Suprapubic skin (tissue), 4 donors: ENCODE measurements around the gene CDH13. TPM values are rescaled to one million over a fixed set of nuclear protein-coding genes. Genes with fewer than 3 reads are reported as not detected.

Experiments
- DNase-seq, 2 donors: peaks; one replicate each; pipeline ENCODE4 v3.0.0-alpha.2; 2019; ENCODE audit warnings: low spot score in 2 of 2
- H3K27ac ChIP-seq: fragments of 200-600 bp; sonication (generic); one replicate; pipeline ENCODE4 v1.5.1; 2019
- H3K27me3 ChIP-seq: fragments of 200-600 bp; sonication (generic); one replicate; pipeline ENCODE4 v1.5.1; 2019
- H3K36me3 ChIP-seq: fragments of 200-600 bp; sonication (generic); one replicate; pipeline ENCODE4 v1.5.1; 2019
- H3K4me1 ChIP-seq: fragments of 200-600 bp; sonication (generic); one replicate; pipeline ENCODE4 v1.5.1; 2019
- H3K4me3 ChIP-seq: fragments of 200-600 bp; sonication (generic); one replicate; pipeline ENCODE4 v1.5.1; 2019; ENCODE audit warnings: mild to moderate bottlenecking
- H3K9me3 ChIP-seq: fragments of 200-600 bp; sonication (generic); one replicate; pipeline ENCODE4 v1.5.1; 2019
- CTCF ChIP-seq, 2 donors: fragments of 200-600 bp in 1 of 2; fragments of 450-650 bp in 1 of 2; sonication (generic) in 1 of 2; IDR thresholded peaks; one replicate each; pipeline ENCODE4 v1.5.1; 2016 to 2019; ENCODE audit warnings: antibody characterized with exemption in 2 of 2, mild to moderate bottlenecking in 1 of 2, moderate library complexity in 1 of 2
- EP300 ChIP-seq: sonication (generic); formaldehyde crosslinking; IDR thresholded peaks from one replicate; pipeline ENCODE4 v1.6.1; 2017; ENCODE audit warnings: antibody characterized with exemption
- POLR2A ChIP-seq, 2 donors: fragments of 450-650 bp; IDR thresholded peaks; one replicate each; pipeline ENCODE4 v1.6.1; 2017; ENCODE audit warnings: antibody characterized with exemption in 2 of 2, mild to moderate bottlenecking in 2 of 2, moderate library complexity in 2 of 2
- POLR2AphosphoS5 ChIP-seq, 3 donors: sonication (generic); formaldehyde crosslinking; IDR thresholded peaks; one replicate each; pipeline ENCODE4 v1.6.1; 2017; ENCODE audit warnings: antibody characterized with exemption in 3 of 3
- WGBS: methylation state at CpG from one replicate; pipeline ENCODE4 v1.1.5; 2018; 5-methylcytosine and 5-hydroxymethylcytosine counted together
- total RNA-seq, 4 donors: library from RNA; depleted of rRNA; stranded (reverse); fragments of >200 nt; gene quantifications; one replicate each; pipeline ENCODE4 v1.1.0, GENCODE V29; 2016

Gene CDH13
- total RNA-seq, 4 donors from 2014 or later = 90.4 to 176 (median 139) TPM

GRCh38 chr16:83300326-83300725 lies 673.6 kb downstream of the CDH13 start:
- H3K27me3 ChIP-seq = no peaks in the 10 kb centered on the region

GRCh38 chr16:83301971-83302370 lies 675.2 kb downstream of the CDH13 start:
- Histone ChIP-seq H3K9me3 (no peaks in the 10 kb centered on the region), H3K27me3 (no peaks in the 10 kb centered on the region), H3K4me1 (no peaks in the 10 kb centered on the region), H3K4me3 (no peak overlapping the region), H3K27ac (no peak overlapping the region), H3K36me3 (no peaks in the 10 kb centered on the region)
- TF ChIP-seq POLR2AphosphoS5 (IDR thresholded peaks at IDR 0.05) = no peak
- no peak for DNase-seq
- WGBS = 70% methylated on average over 4 of the region's 4 CpGs

More at GRCh38 chr16:83300326-83300725, 673.6 kb downstream of the CDH13 start:
- H3K4me3 ChIP-seq = no peak overlapping the region
- no peaks in the 10 kb centered on the region for H3K36me3 ChIP-seq
- DNase-seq = no peak
- H3K27ac ChIP-seq = no peak overlapping the region
- no peaks in the 10 kb centered on the region for H3K9me3 ChIP-seq
- H3K4me1 ChIP-seq = no peaks in the 10 kb centered on the region
- TF ChIP-seq CTCF (IDR thresholded peaks at IDR 0.05) = no peak
- no peak for TF ChIP-seq POLR2AphosphoS5 (IDR thresholded peaks at IDR 0.05)
- no peak for TF ChIP-seq EP300
- WGBS = 46% methylated on average over 3 of the region's 3 CpGs

GRCh38 chr16:83302853-83303252 lies 676.1 kb downstream of the CDH13 start:
- no peaks in the 10 kb centered on the region for H3K4me1 ChIP-seq
- TF ChIP-seq POLR2A (IDR thresholded peaks at IDR 0.05) (no peak), POLR2AphosphoS5 (IDR thresholded peaks at IDR 0.05) (no peak), CTCF (IDR thresholded peaks at IDR 0.05) (no peak), EP300 (no peak)
- H3K27ac ChIP-seq = no peak overlapping the region
- DNase-seq = no peak
- H3K36me3 ChIP-seq = no peaks in the 10 kb centered on the region
- H3K27me3 ChIP-seq = no peaks in the 10 kb centered on the region
- no peaks in the 10 kb centered on the region for H3K9me3 ChIP-seq
- no peak overlapping the region for H3K4me3 ChIP-seq
- WGBS = 92% methylated on average over 2 of the region's 2 CpGs

- Histone ChIP-seq H3K27me3 (no peaks in the 10 kb centered on the region), H3K4me3 (no peak overlapping the region), H3K4me1 (no peaks in the 10 kb centered on the region), H3K36me3 (no peaks in the 10 kb centered on the region), H3K27ac (no peak overlapping the region), H3K9me3 (no peaks in the 10 kb centered on the region)
- DNase-seq = no peak
- no peak for TF ChIP-seq CTCF (IDR thresholded peaks at IDR 0.05)
- no peak for TF ChIP-seq POLR2AphosphoS5 (IDR thresholded peaks at IDR 0.05)
- TF ChIP-seq EP300 = no peak
- TF ChIP-seq POLR2A (IDR thresholded peaks at IDR 0.05) = no peak
- 59% methylated on average over 1 of the region's 1 CpG for WGBS
These were observed 678.3 kb downstream of the CDH13 start for GRCh38 chr16:83305092-83305491.

- no peak for DNase-seq
- Histone ChIP-seq H3K27ac (no peak overlapping the region), H3K36me3 (no peaks in the 10 kb centered on the region), H3K27me3 (no peaks in the 10 kb centered on the region), H3K9me3 (no peaks in the 10 kb centered on the region), H3K4me3 (no peak overlapping the region), H3K4me1 (no peaks in the 10 kb centered on the region)
- TF ChIP-seq POLR2A (IDR thresholded peaks at IDR 0.05) (no peak), POLR2AphosphoS5 (IDR thresholded peaks at IDR 0.05) (no peak), CTCF (IDR thresholded peaks at IDR 0.05) (no peak), EP300 (no peak)
- 61% methylated on average over 5 of the region's 5 CpGs for WGBS
These were observed 680.3 kb downstream of the CDH13 start for GRCh38 chr16:83306961-83307593.

GRCh38 chr16:83307594-83307992 lies 680.8 kb downstream of the CDH13 start:
- Histone ChIP-seq H3K36me3 (no peaks in the 10 kb centered on the region), H3K27ac (no peak overlapping the region), H3K27me3 (no peaks in the 10 kb centered on the region), H3K9me3 (no peaks in the 10 kb centered on the region), H3K4me1 (no peaks in the 10 kb centered on the region), H3K4me3 (no peak overlapping the region)
- TF ChIP-seq POLR2AphosphoS5 (IDR thresholded peaks at IDR 0.05) (no peak), CTCF (IDR thresholded peaks at IDR 0.05) (no peak), EP300 (no peak), POLR2A (IDR thresholded peaks at IDR 0.05) (no peak)
- 93% methylated on average over 6 of the region's 6 CpGs for WGBS
- no peak for DNase-seq
